GM21528 (cell line): ENCODE data around the gene P2RY14.

Source experiments
- ATAC-seq: cut with Tn5 transposase; IDR thresholded peaks from one replicate; pipeline ENCODE4 v1.9.1; 2021; ENCODE audit warnings: mild to moderate bottlenecking, moderate library complexity; ENCODE audit not compliant: unreplicated experiment, low FRiP score

Gene P2RY14

DNA sequence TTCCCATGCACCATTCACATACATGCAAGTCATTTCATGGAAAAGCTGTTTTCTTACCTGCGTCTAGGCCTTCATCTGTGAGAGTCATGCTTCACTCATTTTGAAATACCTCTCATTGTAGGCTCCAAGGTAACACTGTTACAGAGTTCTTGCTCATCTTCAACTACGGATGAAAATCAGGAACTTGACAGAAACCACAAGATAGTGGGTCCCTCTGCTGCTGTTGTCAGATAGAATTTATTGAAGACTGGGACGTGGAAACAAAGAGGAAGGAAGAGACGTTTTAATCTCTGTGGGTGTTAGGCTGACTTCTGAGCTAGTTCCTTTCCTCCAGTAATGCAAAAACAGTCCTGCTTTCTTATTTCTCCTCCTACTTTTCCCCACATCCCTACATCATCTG lies at the start of gene P2RY14:
P2RY14 (minus strand) TSS at position 313 of the 400 bp plus-strand sequence. CDS start 64,226 bp downstream, outside the sequence.
- no peak for ATAC-seq

- no peak for ATAC-seq
Observed at GRCh38 chr3:151327571-151328198, 49.3 kb upstream of the P2RY14 start.

- ATAC-seq, result no peak
Observed at GRCh38 chr3:151322511-151322910, 44.2 kb upstream of the P2RY14 start.

GRCh38 chr3:151321526-151321925 lies 43.2 kb upstream of the P2RY14 start:
- no peak for ATAC-seq

DNA sequence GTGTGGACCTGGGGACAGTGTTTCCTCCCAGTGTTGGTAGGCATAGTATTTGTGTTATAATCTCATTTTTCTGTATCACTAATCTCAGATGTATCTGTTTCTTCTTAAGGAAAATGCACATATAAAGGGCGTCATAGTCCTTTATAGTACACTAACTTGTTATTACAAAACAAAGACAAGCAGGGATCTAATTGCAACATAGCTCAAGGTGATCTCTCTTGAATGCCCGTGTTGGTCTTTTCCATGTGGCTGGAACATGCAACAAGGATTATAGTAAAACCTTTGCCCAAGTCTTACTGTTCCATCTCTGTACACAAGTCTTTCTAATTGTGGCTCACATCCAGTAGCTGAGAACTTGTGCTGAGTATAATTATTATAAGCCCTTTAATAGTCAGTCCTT lies 41.8 kb upstream of the P2RY14 start:
- no peak for ATAC-seq

- ATAC-seq, result no peak
Observed at GRCh38 chr3:151319628-151320027, 41.3 kb upstream of the P2RY14 start.

- ATAC-seq, result no peak
Observed at GRCh38 chr3:151318991-151319390, 40.6 kb upstream of the P2RY14 start.

DNA sequence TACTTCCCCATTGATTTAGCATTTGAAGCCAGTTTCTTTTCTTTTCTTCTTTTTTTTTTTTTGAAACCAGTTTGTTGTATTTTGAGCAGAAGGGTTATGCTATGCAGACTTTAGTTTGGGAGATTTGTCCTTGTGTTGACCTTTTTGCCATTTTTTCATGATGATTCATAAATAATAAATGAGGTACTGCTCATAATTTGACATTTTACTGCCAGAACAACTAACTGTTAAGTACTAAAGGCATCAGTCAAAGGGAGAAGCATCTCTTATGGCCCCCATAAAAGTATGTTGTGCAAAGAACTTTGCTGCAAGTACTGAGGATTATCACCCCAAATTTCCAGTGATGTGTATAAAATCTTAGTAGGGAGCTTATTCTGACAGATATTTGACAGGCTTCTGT lies 40.0 kb upstream of the P2RY14 start:
- no peak for ATAC-seq

DNA sequence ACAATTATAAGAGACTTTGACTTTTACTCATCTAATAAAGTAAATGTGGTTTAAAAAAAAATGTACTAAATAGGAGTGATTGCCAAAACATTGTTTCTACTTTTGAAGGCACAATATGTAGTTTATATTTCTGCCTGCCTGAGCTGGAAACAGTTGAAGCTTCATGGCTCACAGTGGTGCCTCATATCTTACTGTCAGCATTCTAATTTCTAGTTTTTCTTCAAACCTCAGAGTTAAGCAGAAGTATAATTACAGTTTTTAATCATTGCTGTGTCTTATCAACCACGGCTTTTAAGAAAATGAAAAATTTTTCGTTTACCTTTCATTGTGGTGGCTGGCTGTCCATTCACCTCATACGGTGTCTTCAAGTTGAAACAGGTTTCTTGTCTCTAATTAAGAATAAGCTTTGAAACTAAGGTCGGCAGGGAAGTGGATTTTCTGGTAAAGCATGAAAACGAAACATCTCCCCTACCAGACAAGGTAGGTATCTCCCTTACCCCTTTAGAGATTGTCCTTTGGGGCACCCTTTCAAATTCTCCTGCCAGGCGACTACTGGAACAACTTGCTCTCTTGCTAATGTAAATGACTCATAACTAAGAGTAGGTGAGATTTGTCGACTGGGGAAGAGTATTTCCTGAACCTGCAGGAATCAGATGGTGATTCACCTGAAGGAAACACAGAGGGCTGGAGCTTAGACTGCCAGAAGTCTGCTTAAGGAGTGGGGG lies 38.1 kb upstream of the P2RY14 start, which contains the start of gene GPR87:
GPR87 (minus strand) TSS at position 554 of the 725 bp plus-strand sequence. CDS start 16,720 bp downstream, outside the sequence.
- ATAC-seq, result no peak

- no peak for ATAC-seq
Observed at GRCh38 chr3:151315846-151316245, 37.5 kb upstream of the P2RY14 start.

GRCh38 chr3:151315136-151315535 lies 36.8 kb upstream of the P2RY14 start:
- ATAC-seq, result no peak

DNA sequence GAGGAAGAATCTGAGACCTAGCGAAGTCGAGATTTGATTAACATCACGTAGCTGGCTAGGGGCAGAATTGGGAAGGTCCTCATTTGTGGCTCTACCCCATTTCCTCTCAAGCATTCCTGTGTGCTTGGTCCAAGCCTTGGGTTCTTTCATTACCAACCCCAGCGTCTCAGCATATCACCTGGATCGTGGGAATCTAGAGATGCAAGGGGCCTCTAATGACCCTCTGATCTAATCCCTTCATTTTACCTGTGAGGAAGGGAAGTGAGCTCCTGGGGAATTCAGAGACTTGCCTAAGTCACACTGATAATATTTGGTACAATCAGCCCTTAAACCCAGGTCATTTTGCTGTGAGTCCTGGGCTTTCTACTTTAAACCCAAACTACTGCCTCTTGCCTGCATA lies 36.3 kb upstream of the P2RY14 start:
- no peak for ATAC-seq

DNA sequence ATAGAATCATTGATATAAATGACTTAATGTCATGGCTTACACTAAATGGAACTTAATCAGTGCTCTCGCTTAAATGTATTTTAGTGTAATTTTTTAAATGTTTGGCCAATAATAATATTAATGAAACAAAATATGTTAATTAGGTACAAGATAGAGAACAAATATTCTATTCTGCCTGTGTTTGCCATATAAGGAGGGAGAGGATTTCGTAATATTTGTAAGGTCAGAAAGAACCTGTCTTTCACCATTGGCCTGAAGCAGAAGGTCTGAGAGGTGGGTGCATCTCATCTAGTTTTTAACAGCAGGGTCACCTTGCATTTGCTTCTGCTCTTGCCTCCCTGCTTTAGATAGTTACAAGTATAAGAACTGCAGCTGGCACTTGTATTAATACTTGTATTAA lies 35.8 kb upstream of the P2RY14 start:
- ATAC-seq, result no peak

- no peak for ATAC-seq
Observed at GRCh38 chr3:151312972-151313371, 34.6 kb upstream of the P2RY14 start.

DNA sequence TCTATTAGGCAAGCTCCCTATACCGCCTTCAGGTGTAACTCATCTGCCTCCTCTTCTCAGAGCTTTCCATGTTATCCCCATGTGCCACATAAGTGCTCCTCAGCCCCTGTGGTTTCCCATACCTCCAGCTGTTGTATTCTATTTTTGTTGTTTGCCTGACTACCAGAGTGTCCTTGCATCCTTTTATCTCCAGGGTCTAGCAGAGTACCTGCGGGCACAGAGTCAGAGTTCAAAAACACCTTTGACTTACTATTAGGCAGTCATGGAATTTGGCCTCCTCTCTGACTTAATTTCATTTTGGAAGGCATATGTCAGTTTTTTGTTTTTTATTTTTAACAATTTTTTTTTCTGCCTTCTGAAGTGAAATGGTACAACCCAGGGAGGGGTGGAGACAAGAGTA lies 31.2 kb upstream of the P2RY14 start:
- ATAC-seq, result no peak

GRCh38 chr3:151307583-151308488 lies 29.5 kb upstream of the P2RY14 start:
- ATAC-seq, result no peak

- ATAC-seq, result no peak
Observed at GRCh38 chr3:151307131-151307530, 28.8 kb upstream of the P2RY14 start.

- ATAC-seq, result no peak
Observed at GRCh38 chr3:151306168-151306810, 27.9 kb upstream of the P2RY14 start.

- no peak for ATAC-seq
Observed at GRCh38 chr3:151305775-151306151, 27.4 kb upstream of the P2RY14 start.

DNA sequence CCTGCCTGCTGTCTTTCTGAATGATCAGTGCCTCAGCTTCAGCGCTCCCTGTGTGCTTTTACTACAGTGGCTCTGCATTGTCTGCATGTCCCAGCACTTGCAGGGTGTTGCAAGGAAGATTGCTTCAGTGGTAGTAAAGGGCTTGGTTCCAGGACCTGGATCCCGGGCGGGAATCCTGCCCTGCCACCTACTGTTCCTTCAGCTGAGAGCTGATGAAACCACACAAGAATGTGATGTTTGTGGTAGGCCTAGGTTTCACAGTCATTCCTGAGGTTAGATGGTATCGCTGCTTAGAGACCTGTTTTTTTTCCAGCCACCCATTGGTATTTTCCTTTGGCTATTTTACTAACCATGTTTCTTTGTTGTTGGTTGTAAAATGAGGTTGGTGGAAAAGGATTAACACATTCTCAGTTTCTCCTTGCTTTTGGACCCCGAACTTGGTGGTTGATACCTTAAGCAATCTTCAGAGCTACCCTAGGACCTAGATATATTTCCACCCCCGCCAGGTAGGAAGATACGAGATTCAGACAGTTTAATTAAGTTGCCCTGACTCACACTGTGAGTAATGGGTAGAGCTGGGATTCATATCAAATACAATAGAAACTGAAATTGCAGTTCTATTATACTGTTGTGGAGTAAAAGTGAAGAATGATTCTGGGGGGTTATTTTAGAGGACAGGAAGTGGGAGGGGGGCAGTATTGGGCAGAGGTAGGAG lies 26.9 kb upstream of the P2RY14 start:
- no peak for ATAC-seq
